Activated T-helper 17 cell treated with anti-CD3 and anti-CD28 coated beads, Interleukin-2, amount 50 U/mL, for 72 hours (primary cell): ENCODE data around the gene AKAP11. TPM values are rescaled to one million over a fixed set of nuclear protein-coding genes. Genes with fewer than 3 reads are reported as not detected.

Experiments used
- ATAC-seq: fragments of 150-1000 bp; cut with Tn5 transposase; replicated peaks from 2 replicates; pipeline ENCODE4 v1.10.0; 2021; ENCODE audit warnings: mild to moderate bottlenecking, moderate library complexity
- H3K27ac Mint-ChIP-seq: one replicate; pipeline ENCODE4 v1.8.0; 2022; ENCODE audit warnings: mixed read lengths
- H3K27me3 Mint-ChIP-seq: one replicate; pipeline ENCODE4 v1.8.0; 2022; ENCODE audit warnings: mixed read lengths
- H3K36me3 Mint-ChIP-seq: one replicate; pipeline ENCODE4 v1.8.0; 2022; ENCODE audit warnings: low read depth, mild to moderate bottlenecking, mixed read lengths
- H3K4me1 Mint-ChIP-seq: one replicate; pipeline ENCODE4 v1.8.0; 2022; ENCODE audit warnings: mixed read lengths
- H3K4me3 Mint-ChIP-seq: one replicate; pipeline ENCODE4 v1.8.0; 2022; ENCODE audit warnings: mild to moderate bottlenecking, mixed read lengths
- H3K9me3 Mint-ChIP-seq: one replicate; pipeline ENCODE4 v1.8.0; 2022; ENCODE audit warnings: mixed read lengths
- total RNA-seq, 2 donors: library from RNA; stranded (reverse); gene quantifications; one replicate each; pipeline ENCODE4 v1.2.3, GENCODE V29; 2022

AKAP11 gene
- total RNA-seq, 2 donors from 2014 or later: 30.3 to 48.6 TPM

DNA sequence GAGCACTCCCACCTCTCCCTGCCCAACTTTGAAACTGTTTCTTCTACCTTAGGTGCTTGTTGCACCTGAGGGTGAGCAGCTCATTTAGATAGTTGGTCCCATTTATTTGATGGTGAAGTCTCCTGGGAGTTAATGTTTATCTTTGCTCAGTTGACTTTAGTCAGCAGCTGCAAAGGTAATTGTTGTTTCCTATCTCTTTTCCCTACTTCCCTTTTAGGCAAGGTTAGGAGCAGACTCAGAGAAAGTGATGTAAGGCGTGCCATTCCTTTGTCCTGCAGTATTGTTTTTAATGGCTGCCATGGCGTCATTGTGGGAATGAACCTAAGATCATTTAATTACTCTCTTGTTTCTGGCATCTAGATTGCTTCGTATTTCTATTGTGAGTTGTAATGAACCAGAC lies 11.6 kb downstream of the AKAP11 start:
- H3K9me3 Mint-ChIP-seq: no peaks in the 10 kb centered on the region
- peaks cover 17% of the 10 kb centered on the region for H3K4me1 Mint-ChIP-seq
- no peak overlapping the region for H3K27ac Mint-ChIP-seq
- no peak for ATAC-seq
- H3K27me3 Mint-ChIP-seq: no peaks in the 10 kb centered on the region
- H3K36me3 Mint-ChIP-seq: peaks cover 58% of the 10 kb centered on the region
- H3K4me3 Mint-ChIP-seq: no peak overlapping the region

DNA sequence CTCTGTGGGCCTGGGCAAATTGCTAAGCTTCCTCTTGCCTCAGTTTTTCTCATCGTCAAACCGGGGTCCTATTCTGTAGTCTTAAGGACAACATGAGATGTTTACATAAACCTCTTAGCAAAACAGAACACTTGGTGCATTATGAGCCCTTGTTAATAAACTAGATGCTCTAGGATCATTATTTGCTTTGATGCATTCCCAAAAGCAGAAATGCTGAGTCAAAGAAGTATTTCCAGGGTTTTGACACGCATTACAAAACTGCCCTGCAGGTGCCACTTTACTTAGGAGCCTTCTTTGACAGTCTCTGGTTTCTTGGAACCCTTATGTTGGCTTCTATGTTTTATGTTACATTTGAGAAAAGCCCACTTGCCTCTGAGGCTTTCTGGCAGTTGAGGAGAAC lies 12.1 kb downstream of the AKAP11 start:
- Mint-ChIP-seq H3K27ac (no peak overlapping the region), H3K27me3 (no peaks in the 10 kb centered on the region), H3K9me3 (no peaks in the 10 kb centered on the region), H3K36me3 (peaks cover 63% of the 10 kb centered on the region), H3K4me1 (peaks cover 19% of the 10 kb centered on the region), H3K4me3 (no peak overlapping the region)
- ATAC-seq: no peak

DNA sequence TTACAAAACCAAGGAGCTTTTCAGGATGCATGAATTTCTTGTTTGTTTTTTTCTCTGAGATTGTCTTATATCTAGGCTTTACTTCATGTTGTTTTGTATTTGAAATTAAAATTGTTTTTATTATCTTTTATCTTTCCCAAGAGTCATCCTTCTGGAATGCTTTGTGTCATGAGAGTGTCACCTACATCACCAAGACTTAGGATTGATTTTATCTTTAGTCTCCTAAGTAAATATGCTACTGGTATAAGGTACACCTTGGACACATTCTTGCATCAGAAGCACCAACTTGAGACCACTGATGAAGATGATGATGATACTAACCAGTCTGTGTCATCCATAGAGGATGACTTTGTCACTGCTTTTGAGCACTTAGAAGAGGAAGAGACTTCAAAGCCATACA lies 26.4 kb downstream of the AKAP11 start:
- Mint-ChIP-seq H3K27ac (no peak overlapping the region), H3K9me3 (no peaks in the 10 kb centered on the region), H3K4me1 (peaks cover 12% of the 10 kb centered on the region), H3K27me3 (no peaks in the 10 kb centered on the region), H3K36me3 (peaks cover 90% of the 10 kb centered on the region), H3K4me3 (no peak overlapping the region)
- no peak for ATAC-seq

DNA sequence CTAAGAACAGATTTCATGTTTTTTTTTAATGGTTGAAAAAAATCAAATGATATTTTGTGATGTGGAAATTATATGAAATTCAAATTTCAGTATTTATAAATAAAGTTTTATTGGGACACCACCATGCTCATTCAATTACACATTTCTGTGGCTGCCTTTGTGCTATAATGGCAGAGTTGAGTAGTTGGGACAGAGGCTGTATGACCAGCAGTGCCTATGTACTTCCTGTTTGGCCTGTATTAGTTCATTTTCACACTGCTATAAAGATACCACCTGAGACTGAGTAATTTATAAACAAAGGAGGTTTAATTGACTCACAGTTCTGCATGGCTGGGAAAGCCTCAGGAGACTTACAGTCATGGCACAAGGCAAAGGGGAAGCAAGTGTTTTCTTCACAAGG lies 33.6 kb downstream of the AKAP11 start:
- Mint-ChIP-seq H3K27ac (peak overlapping the region; percentile 81), H3K36me3 (peaks cover 98% of the 10 kb centered on the region), H3K9me3 (no peaks in the 10 kb centered on the region), H3K4me3 (no peak overlapping the region), H3K27me3 (no peaks in the 10 kb centered on the region), H3K4me1 (peaks cover 18% of the 10 kb centered on the region)
- ATAC-seq: peak; percentile 91

DNA sequence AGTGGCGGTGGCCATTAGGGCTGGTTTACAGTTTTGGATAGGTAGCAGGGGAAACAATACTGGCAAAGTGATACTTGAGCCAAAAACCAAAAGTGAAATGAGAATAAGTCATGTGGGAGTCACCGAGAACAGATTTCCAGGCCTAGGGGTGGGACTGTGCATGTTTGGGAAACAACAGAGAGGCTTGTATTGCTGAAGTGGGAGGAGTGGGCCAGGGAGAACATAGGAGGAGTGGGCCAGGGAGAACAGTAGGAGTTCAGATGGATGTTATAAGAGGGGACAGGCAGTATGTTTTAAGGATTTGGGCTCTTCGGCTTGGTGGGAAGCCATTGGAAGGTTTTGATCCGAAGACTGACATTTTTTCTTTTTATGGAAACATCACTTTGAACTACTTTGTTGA lies 35.5 kb downstream of the AKAP11 start:
- Mint-ChIP-seq H3K27me3 (no peaks in the 10 kb centered on the region), H3K9me3 (no peaks in the 10 kb centered on the region), H3K4me3 (no peak overlapping the region), H3K27ac (peak overlapping the region; percentile 49), H3K36me3 (peaks cover 97% of the 10 kb centered on the region), H3K4me1 (peaks cover 23% of the 10 kb centered on the region)
- ATAC-seq: no peak

DNA sequence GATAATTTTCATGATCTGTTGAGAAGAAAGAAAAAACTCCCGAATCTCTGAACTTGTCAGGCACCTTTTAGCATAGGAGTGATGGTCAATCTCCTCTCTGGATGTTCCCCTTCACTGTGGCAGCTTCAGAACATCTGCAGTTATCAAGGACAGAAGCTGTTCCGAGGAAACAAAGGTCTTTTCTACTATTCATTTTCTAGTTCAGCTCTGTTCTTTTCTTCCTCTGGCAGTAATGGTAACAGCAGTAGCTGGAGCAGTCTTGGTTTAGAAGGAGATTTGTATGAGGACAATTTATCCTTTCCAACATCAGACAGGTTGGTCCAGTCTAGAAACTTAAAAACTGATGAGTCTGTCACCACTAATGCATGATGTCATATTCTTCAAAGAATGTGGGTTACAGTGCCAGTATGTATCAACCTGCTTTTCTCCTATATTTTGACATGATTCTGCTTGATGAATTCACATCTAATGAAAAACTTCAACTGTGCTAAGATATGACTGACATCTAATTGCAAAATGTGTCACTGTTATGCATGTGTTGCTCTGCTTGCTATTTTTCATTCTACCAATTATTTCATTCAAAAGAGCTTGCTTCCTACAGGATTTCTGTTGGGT lies 41.0 kb downstream of the AKAP11 start:
- no peak overlapping the region for H3K4me3 Mint-ChIP-seq
- ATAC-seq: peak; percentile 71
- peaks cover 88% of the 10 kb centered on the region for H3K36me3 Mint-ChIP-seq
- H3K4me1 Mint-ChIP-seq: peaks cover 14% of the 10 kb centered on the region
- no peaks in the 10 kb centered on the region for H3K9me3 Mint-ChIP-seq
- no peak overlapping the region for H3K27ac Mint-ChIP-seq
- no peaks in the 10 kb centered on the region for H3K27me3 Mint-ChIP-seq

DNA sequence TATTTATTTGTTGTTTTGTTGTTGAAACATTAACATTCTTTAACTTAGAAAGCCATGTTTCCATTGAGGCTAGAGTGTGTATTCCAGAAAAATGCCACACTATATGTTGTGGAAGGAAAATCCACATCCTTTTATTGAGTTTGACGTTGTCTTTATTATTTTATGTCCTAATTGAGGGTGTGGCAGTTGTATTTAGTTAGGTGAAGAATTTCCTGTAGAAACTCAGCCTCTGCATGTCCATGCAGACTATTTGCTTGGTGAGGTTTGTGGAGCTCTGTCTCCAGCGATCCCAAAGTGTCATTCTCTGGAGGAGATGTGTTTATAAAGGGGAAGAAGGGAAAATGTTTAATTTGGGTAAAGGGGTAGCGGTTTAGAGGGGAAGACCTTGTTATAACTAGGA lies 46.6 kb downstream of the AKAP11 start:
- Mint-ChIP-seq H3K36me3 (peaks cover 82% of the 10 kb centered on the region), H3K27ac (peak overlapping the region; percentile 21), H3K27me3 (no peaks in the 10 kb centered on the region), H3K4me3 (no peak overlapping the region), H3K4me1 (peaks cover 13% of the 10 kb centered on the region), H3K9me3 (no peaks in the 10 kb centered on the region)
- ATAC-seq: no peak

DNA sequence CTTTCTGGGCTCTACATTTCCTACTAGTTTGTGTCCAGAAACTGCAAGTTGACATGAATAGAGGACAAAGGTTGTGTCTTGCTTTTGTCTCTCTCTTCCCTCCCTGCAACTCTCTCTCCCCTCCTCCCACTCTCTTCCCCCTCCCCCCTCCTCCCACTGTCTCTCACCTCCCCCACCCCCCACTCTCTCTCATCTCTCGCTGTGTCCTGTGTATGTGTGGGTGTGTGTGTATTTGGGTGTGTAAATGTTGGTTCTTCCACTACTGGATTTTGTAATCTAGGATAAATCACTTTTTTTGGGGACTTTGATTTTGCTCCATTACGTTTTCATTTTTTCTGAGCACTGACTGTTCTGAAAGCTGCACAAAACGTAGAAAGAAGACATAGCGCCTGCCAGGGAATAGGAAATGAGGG lies 48.4 kb downstream of the AKAP11 start:
- Mint-ChIP-seq H3K4me1 (peaks cover 13% of the 10 kb centered on the region), H3K27ac (no peak overlapping the region), H3K4me3 (peak overlapping the region; percentile 4), H3K27me3 (no peaks in the 10 kb centered on the region), H3K36me3 (peaks cover 67% of the 10 kb centered on the region), H3K9me3 (no peaks in the 10 kb centered on the region)
- ATAC-seq: no peak

DNA sequence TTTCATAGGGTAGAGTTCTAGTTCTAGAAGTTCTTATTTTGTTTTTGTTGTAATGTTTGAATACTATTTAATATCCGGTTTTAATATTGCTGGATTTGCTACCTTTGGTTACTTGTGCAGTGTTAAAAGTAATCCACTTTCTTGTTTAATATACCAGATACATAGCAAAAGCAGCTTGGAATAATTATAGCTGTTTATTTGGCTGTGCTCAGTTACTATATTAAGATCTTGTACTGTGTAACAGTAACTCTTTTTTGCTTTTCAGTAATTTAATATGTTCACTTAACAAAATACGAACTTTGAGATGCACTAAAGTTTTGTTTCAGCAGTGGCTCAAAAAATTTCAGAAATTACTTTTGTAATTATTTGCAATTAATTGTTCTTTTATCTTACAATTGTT lies 50.9 kb downstream of the AKAP11 start:
- Mint-ChIP-seq H3K36me3 (peaks cover 49% of the 10 kb centered on the region), H3K4me1 (peaks cover 13% of the 10 kb centered on the region), H3K4me3 (no peak overlapping the region), H3K9me3 (no peaks in the 10 kb centered on the region), H3K27me3 (no peaks in the 10 kb centered on the region), H3K27ac (no peak overlapping the region)
- no peak for ATAC-seq

DNA sequence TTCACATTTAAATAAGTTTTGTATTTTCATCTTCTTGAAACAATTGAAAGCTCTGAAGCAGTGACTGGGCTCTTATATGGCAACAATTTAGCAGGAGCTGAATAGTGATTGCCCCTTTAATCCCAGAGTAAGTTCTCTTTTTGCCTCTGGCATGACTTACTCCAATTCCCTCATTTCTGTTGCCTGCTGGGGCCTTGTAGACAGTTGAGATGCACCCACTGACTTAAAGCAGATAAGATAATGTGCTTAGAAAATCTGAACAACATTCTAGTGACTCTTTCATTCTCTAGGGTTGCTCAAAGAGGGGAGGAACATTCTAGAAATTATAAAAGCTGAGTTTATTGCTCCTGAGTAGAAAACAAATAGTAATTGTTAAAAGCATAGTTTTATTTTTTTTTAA lies 52.8 kb downstream of the AKAP11 start:
- peak overlapping the region; percentile 36 for H3K27ac Mint-ChIP-seq
- peaks cover 10% of the 10 kb centered on the region for H3K4me1 Mint-ChIP-seq
- H3K9me3 Mint-ChIP-seq: no peaks in the 10 kb centered on the region
- no peaks in the 10 kb centered on the region for H3K27me3 Mint-ChIP-seq
- no peak overlapping the region for H3K4me3 Mint-ChIP-seq
- no peak for ATAC-seq
- H3K36me3 Mint-ChIP-seq: peaks cover 30% of the 10 kb centered on the region

DNA sequence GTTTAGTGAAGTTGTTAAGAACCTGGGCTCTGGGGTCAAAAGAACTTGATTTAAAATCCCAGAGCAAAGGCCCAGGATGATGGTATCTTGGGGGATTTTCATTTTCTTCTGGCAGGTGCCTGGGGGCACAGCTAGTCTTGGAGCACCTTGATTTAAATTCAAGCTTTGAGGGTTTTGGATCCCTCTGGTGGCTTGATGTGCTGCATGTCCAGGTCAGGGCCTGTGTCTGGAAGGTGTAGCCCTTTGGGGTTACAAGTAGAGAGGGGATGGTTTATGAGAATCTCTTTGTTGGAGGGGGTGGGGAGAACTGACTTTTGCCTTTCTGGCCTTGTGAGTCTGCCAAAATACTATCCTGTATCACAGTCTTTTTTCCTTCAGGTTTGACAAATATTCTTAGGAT lies 55.8 kb downstream of the AKAP11 start:
- Mint-ChIP-seq H3K9me3 (no peaks in the 10 kb centered on the region), H3K4me3 (no peak overlapping the region), H3K36me3 (peaks cover 7% of the 10 kb centered on the region), H3K27me3 (no peaks in the 10 kb centered on the region), H3K27ac (no peak overlapping the region), H3K4me1 (peaks cover 5% of the 10 kb centered on the region)
- no peak for ATAC-seq

DNA sequence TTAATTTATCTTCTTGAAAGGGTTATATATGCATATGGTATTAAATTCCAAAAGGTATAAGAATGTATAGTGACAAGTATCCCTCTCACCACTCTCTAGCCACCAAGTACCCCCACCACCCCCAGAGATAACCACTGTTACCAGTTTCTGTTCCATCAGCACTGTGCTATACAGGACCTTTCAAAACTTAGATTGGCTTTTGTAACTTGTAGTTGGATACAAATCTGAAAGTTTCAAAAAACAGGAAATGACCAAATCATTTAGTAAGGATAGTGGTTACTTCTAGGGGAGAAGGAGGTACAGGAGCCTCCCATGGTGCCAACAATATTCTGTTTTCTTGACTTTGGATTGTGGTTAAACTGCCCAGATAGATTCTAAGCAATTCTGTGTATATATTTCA lies 56.7 kb downstream of the AKAP11 start:
- H3K9me3 Mint-ChIP-seq: no peaks in the 10 kb centered on the region
- ATAC-seq: peak; percentile 82
- H3K4me1 Mint-ChIP-seq: peaks cover 5% of the 10 kb centered on the region
- H3K4me3 Mint-ChIP-seq: peak overlapping the region; percentile 4
- peaks cover under 1% of the 10 kb centered on the region for H3K36me3 Mint-ChIP-seq
- H3K27ac Mint-ChIP-seq: peak overlapping the region; percentile 42
- H3K27me3 Mint-ChIP-seq: no peaks in the 10 kb centered on the region

DNA sequence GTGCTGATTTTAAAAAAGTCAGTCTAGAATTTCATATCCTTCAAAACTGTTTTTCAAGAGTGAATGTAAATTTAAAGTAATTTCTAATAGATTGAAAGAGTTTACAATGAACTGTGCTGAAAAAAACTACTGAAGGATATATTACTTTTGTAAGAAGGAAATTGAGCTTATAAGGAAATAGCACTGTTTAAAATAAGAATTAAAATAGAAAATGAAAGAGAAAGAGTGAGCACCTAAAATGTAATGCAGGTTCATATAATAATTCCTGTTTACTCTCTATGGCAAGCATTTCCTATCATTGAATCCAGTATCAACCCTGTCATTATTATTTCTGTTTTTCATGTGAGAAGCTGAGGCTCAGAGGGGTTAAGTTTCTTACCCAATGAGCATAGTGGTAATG lies 57.3 kb downstream of the AKAP11 start:
- no peak for ATAC-seq
- H3K27ac Mint-ChIP-seq: peak overlapping the region; percentile 42
- no peaks in the 10 kb centered on the region for H3K27me3 Mint-ChIP-seq
- peaks cover 8% of the 10 kb centered on the region for H3K4me1 Mint-ChIP-seq
- no peaks in the 10 kb centered on the region for H3K9me3 Mint-ChIP-seq
- no peaks in the 10 kb centered on the region for H3K36me3 Mint-ChIP-seq
- H3K4me3 Mint-ChIP-seq: peak overlapping the region; percentile 4

DNA sequence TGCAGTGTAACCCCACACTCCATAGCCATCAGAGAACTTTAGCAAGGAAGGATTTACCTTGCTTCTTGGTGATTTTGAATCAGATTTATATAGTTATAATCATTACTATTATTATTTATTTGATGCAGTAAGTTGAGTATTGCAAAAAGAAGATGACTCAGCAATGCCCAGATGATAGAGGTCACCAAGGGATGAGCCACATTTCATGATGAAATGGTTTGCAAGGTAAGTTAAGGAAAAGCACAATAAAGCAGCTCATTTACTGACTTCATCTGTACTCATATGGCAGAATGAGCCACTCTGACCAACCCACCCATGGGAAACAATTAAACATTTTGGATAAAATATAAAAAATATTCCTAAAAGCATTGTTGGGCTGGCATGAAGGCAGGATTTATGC lies 59.1 kb downstream of the AKAP11 start:
- Mint-ChIP-seq H3K9me3 (no peaks in the 10 kb centered on the region), H3K27ac (no peak overlapping the region), H3K36me3 (no peaks in the 10 kb centered on the region), H3K27me3 (no peaks in the 10 kb centered on the region), H3K4me3 (no peak overlapping the region), H3K4me1 (peaks cover 14% of the 10 kb centered on the region)
- no peak for ATAC-seq

DNA sequence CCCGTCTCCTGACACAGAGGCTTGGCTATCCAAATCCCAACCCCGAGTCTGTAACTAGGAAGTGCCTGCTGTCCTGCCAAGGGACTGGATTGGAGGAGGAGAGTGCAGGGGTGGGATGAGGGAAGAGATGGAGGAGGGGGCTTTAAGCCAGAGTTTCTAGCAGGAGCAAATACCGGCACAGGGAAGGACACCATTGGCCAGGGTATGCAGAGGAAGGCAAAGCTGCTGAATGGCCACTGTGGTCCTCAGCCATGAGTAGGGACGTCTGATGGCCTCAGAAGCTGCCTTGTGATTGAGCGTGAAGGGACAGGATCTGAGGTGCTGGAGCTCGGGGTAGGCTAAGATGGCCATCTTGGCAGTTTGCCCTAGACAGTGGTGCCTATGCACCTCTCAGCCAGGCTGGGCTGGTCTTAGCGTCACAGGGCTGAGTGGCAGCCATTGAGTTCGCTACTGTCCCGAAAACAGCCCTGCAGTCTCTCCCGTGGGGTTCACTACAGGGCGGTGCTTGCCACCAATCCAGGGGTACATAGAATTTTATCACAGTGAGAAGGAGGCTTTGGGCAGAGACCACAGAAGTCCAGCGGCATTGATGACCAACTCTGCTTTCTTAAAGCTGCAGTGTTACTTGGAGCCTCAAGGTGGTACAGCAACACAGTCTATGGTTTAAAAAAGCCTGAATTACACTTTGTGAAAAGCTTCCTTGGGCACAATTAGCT lies 61.8 kb downstream of the AKAP11 start:
- ATAC-seq: peak; percentile 80
- no peaks in the 10 kb centered on the region for H3K9me3 Mint-ChIP-seq
- H3K36me3 Mint-ChIP-seq: no peaks in the 10 kb centered on the region
- H3K27ac Mint-ChIP-seq: peak overlapping the region; percentile 82
- no peaks in the 10 kb centered on the region for H3K27me3 Mint-ChIP-seq
- H3K4me3 Mint-ChIP-seq: no peak overlapping the region
- peaks cover 11% of the 10 kb centered on the region for H3K4me1 Mint-ChIP-seq
